ENCODE results near the gene ATL2.

DNA sequence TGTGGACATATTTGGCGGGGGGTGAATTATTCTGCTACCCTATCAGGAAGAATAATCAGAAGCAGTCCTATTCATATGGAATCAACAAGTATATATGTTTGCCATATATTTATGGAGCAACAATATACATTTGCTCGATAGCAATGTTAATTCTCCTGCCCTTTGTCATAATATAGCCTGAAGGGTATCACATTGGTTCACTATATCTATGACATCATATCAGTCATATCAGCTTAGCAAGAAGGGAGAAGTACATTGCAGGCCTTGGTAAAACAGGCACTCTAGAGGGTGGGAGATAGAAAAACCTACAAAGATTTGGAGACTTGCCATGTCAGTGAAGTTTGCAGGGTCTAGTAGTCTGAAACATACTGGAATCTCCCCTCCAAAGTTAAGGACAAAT, 128.4 kb downstream of the ATL2 start:
- TF ChIP-seq, protein P1, sequence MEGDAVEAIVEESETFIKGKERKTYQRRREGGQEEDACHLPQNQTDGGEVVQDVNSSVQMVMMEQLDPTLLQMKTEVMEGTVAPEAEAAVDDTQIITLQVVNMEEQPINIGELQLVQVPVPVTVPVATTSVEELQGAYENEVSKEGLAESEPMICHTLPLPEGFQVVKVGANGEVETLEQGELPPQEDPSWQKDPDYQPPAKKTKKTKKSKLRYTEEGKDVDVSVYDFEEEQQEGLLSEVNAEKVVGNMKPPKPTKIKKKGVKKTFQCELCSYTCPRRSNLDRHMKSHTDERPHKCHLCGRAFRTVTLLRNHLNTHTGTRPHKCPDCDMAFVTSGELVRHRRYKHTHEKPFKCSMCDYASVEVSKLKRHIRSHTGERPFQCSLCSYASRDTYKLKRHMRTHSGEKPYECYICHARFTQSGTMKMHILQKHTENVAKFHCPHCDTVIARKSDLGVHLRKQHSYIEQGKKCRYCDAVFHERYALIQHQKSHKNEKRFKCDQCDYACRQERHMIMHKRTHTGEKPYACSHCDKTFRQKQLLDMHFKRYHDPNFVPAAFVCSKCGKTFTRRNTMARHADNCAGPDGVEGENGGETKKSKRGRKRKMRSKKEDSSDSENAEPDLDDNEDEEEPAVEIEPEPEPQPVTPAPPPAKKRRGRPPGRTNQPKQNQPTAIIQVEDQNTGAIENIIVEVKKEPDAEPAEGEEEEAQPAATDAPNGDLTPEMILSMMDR (IDR thresholded peaks at IDR 0.05; ENCODE audit: poor library complexity), result no peak
- no peak for TF ChIP-seq EZH2 (IDR thresholded peaks at IDR 0.05; ENCODE audit: borderline replicate concordance)
- no peak for TF ChIP-seq EZH2phosphoT487 (IDR thresholded peaks at IDR 0.05; ENCODE audit: low read depth, severe bottlenecking, unreplicated experiment)

Measured in hepatocyte (in vitro differentiated cells).